Raji (cell line): Measurements from ENCODE around the gene KAZN.

Source experiments
- POLR2A ChIP-seq: IDR thresholded peaks from 2 replicates; pipeline ENCODE4 v1.6.1; 2011; ENCODE audit warnings: low read depth, low read length, control low read depth; ENCODE audit not compliant: insufficient read depth

KAZN gene

DNA sequence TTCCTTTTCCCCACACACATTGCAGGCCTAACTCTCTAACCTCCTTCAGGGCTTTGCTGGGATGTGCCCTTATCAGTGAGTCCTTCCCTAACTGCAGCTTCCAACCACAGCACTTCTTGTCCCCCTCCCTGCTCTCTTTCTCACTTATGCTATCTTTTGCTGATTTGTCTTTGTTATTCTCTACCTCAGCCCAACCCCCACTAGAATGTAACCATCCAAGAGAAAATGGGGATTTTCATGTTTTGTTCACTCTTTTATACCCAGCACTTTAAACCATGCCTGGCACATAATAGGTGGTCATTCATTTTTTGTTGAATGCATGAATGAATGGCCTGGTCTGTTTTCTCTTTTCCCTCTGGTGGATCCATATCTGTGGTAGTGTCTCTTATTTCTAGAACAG, 243.5 kb downstream of the KAZN start:
- no peak for TF ChIP-seq POLR2A

DNA sequence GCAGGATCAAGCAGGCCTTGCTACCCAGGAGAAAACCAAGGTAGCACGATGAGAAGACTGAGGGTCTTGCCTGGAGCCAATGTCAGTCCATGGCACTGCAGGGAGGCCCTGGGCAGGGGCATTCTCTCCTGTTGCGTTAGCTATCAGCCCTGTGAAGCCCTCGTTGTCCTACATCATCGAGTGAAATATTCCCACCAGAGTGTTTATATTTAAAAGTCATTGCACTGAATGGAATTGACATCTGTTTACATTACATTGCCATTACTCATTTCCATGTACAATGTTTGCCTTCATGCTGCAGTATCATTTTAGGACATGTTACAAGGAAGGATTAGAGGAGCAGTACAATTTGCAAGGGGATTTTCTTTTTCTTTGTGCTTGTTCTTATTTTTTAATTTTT, 243.9 kb downstream of the KAZN start:
- no peak for TF ChIP-seq POLR2A

DNA sequence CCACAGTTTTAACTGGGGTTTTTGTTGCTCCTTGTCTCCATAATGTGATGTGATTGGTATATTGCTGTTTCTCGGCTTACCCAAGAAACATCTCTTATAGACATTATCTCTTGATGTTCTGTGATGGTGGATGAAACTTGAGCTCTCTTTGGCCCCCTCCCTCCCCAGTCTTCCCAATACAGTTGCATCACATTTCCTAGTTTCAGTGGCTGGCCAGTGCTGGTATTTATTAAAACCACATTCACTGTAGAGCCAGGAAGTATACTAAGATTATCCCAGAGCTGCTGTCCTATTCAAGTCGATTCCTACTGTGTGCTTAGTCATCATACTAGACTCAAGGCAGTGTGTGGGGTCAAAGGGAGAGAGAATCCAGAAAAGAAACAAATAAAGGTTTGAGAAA, 244.4 kb downstream of the KAZN start:
- no peak for TF ChIP-seq POLR2A

DNA sequence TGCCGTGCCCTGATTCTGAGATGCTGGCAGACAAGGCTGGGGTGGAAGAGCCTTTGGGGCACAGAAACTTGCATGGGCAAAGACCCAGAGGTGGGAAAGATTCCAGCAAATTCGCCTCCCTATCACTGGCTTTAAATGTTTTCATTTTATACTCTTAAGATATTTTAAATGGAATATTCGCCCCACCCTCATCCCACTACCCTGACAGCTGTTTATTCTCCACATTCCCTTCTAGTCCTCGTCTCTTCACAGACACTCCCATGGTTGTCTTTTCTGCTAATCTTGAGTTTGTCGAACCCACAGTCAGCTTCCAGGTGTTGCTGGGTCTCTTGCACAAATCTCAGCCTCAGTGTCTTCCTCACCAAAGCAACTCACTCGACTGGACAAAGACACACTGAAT, 245.0 kb downstream of the KAZN start:
- no peak for TF ChIP-seq POLR2A

DNA sequence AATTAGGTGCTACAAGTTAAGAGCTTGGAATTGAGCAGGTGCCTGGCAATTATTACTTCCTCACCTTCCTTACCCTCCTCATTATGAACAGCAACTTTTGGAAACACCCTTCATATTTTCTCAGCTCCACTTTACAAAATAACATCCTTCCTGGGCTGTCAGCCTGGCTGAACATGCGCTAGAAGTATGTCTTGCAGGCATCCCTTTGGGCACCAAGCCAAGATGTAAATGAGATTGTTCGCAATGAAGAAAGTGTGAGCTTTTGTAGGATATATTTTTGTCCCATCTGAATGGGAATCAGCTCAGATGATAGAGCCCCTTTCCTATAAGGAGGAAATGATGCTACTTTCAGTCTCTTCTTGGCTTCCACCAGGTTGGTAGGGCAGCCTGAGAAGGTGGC, 245.9 kb downstream of the KAZN start:
- TF ChIP-seq POLR2A: no peak

DNA sequence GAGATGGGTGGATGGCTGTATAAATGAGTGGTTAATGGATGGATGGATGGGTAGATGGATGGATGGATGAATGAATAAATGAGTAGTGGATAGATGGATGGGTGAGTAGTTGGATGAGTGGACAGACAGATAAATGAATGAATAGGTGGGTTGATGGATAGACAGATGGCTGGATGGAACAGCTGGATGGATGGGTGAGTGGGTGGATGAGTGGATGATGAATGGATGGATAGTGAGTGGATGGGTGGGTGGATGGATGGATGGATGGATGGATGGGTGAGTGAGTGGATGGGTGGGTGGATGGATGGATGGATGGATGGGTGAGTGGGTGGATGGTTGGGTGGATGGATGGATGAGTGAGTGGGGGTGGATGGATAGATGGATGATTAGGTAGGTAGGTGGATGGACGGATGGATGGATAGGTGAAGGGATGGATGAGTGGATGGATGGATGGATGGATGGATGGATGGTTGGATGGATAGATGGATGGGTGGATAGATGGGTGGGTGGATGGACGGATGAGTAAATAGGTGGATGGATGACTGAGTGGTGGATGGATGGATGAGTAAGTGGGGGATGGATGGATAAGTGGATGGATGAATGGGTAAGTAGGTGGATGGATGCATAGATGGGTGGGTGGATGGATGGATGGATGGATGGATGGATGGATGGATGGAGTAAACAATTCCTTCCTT, 246.6 kb downstream of the KAZN start:
- TF ChIP-seq POLR2A: no peak

DNA sequence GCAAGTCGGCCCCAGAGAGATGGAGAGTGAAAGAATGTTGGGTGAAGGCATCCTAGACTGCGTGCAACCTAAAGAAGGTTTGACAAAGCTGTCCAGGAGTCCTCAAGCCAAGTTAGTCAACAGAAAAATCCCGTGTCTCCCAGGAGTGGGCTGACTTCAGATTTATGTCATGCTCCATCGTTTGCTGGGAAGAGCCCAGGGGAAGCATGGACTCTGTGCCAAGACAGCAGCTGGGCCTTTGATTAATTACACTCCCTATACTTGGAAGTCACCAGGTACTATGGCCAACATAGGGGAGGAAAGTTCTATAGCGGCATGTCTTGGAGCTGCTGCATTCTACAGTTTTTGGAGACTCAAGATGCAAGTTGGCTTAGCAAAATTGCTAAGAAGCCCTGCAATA, 247.4 kb downstream of the KAZN start:
- TF ChIP-seq POLR2A: no peak

DNA sequence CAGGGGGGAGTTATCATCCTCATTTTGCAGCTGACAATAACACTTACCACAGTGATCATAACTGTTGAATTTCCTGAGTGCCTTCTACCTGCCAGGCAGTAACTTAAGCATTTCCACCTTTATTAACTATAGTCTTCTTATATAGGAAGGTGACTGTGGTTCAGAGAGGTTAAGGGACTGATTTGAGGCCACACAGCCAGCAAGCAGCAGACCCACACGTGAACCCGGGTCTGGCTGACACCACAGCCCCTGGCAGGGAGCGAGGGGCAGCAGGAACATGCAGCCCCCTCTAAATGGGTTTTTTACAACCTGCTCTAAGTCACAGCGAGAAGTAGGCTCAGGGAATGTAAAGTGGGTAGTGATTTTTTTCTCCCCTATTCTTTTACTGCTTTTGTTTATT, 248.2 kb downstream of the KAZN start:
- TF ChIP-seq POLR2A: no peak

DNA sequence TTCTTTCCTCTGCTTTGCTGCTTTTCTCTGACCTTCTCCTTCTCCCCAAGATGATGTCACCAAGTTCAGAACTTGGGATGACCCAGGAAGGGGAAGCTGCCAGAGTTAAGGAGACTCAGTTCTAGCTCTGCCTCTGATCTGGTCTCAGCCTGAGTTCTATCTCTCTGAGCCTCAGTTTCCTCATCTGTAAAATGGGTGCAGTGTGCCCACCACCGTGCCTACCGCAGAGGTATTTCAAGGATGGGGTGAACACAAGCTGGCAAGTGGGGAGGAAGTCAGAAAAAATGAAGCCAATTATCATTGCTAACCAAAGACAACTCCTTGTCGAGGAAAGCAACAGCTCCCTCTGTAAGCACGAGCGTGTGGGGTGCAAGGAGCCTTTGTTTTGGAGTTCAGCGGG, 249.7 kb downstream of the KAZN start:
- no peak for TF ChIP-seq POLR2A

DNA sequence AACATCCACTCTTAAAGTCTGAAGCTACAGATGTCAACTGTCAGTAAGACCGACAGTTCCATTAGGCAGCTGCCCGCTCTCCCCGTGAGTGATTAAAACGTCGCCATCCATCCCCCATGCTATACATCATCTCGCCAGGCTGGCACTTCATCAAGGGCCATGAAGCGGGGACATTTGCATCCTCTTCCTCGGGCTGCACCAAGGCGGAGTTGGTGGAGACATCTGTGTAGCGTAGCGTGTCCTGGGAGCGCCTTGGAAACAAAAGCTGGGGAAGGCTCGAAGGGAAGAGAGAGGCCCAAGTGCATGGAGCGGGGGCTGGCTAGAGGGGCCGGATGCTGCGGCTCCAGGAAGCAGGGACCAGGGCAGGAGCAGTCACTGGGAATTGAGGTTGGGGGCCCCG, 250.1 kb downstream of the KAZN start:
- TF ChIP-seq POLR2A: no peak

DNA sequence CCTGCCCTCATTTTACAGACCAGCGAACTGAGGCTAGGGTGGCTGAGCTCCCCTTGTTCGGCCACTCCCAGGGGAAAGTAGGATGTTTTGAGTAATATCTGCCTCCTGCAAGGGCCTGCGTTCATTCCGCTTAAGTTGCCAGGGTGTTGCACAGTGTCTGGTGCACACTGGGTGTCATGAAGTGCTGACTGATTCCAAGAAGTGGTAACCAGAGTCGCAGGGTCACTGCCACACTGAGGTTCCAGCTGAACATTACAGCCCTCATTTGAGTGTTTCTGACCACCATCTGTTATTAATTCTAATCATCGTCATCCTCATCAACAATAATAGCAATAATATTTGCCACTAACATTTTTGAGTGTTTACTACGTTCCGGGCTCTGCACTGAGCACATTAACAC, 250.6 kb downstream of the KAZN start:
- no peak for TF ChIP-seq POLR2A

DNA sequence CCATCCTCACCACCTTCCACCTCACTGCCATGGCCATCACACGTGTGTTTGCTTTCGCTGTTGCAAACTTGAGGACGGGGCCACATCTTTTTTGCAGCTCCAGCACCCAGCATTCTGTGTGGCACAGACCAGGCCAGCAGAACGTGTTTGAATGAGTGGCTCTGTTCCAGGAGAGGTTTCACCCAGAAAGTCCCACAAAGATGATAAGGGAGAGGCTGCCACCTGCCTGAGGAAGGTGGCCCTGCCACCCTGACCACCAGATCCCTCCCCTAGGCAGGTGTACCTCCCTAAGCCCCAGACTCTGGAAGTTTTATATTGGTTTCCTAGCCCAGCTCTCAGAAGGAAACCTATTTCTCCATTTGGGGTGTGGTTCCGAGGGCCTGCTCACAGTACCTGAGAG, 252.1 kb downstream of the KAZN start:
- no peak for TF ChIP-seq POLR2A

DNA sequence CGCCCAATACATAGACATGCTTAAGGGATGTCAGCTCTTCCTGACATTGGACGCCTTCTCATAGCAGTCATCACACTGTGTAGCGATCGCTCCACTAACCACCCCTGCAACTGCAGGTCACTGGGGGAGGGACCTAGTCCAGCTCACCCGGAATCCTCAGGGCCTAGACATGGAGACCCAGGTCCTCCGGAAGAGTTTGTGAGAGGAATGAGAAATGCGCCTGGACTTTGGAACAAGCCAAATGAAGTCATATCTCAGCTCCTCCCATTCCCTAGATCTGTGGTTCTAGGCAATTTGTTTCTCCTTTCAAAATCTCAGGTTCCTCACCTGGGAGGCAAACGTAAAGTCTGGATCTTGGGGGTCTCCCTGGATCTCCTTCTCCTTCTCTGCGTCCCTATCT, 253.3 kb downstream of the KAZN start:
- TF ChIP-seq POLR2A: no peak

DNA sequence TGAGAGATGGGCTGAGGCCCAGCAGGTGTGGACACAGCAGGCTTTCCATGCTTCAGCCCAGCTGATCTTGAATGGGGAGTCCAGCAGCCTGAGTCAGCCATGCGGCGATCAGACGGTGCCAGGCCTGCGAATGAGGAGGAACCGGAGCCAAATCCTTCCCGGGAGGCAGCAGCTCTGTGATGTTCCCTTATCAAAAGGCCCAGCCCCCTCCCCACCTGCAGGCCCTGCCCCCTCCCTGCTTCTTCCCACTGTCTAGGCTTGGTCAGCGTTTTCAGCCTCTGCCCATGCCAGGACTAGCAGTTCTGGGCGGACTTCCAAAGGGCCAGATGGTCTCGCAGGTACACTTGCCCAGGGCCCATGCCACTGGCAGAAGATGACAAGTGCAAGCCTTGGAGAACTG, 253.8 kb downstream of the KAZN start:
- TF ChIP-seq POLR2A: no peak

DNA sequence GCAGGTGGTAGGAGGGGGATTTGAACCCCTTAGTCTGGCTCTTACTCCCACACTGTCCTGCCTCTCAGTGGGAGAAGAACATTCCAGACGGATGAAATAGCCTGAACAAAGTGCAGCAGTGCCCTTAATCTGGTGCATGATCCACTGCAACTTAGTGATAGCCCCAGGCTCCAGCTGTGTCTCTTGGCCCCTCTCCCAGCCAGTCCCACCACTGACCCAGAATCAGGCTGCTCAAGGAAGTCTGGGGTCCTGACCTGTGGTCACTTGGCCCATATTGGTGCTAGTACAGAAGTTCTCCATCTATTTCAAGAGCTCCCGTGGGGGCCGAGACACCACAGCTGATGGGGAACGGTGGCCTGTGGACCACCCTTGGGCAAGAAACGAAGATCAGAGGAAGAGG, 255.0 kb downstream of the KAZN start:
- no peak for TF ChIP-seq POLR2A

DNA sequence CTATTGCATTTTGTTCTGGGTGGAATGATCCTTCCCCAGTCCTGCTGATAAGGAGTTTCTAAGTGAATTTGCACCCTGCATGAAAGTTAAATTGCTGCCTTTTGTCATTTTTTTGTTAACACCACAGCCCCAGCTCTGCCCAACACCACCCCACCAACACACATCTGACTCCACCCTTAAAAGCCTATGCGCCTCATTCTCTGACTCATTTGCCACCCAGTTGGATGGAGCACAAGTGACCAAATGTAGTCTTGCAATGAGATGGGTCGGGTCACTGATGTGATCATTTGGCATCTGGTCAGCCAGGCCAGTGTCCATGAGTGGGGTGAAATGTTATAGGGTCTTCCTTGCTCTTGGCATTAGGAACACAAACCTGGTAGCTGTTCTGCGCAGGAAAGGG, 256.8 kb downstream of the KAZN start:
- TF ChIP-seq POLR2A: no peak

DNA sequence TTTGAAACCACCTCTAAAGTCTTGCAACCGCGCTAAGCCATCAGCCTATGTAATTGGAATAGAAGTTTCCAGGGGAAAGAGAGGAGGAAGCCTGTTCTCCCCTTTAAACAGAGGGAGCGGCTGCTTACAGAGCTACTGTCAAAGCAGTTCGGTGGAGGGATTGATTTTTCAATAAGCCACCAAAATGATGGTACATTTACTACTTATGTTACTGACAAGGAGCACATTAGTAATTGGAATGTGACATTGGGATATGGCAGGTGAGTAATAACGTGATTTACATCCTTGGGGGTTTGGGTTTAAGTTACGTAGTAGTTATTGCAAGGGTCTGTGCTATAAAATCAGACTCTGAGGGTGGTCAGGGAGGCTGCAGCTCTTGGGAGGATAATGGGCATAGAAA, 257.3 kb downstream of the KAZN start:
- TF ChIP-seq POLR2A: no peak

DNA sequence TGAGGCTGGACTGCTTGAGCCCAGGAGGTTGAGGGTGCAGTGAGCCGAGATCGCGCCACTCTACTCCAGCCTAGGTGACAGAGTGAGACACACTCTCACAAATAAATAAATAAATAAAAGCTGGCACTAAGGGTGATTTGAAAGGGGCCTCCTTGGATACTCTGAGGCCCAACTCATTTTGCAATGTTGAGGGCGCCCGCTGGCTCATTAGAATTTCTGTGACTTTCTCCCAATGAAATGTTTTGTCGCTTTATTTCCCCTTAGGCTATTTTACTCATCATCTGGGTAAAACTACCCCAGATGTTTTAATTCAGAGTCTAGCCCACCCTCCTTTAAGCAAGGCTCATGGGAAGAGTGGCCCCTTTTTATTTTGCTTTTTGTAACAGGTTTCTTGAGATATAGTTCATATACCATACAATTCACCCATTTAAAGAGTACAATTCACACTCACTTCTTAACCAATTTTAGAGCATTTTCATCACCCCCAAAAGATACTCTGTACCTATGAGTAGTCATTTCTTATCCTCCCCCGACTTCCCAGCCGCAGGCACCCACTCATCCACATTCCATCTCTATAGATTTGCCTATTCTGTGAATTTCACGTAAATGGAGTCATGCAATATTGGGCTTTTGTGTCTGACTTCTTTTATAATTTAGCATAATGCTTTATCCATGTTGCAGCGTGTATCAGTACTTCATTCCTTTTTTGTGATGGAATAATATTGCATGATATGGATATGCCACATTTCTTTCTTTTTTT, 259.1 kb downstream of the KAZN start:
- no peak for TF ChIP-seq POLR2A
